Fibroblast of pulmonary artery (primary cell): ENCODE measurements around the gene POLR2J.
"Not testable (repeated sequence)": the region's sequence is repeated elsewhere in the genome, so short reads cannot be mapped to it uniquely, and the experiment has no call there.

Experiments
- DNase-seq: peaks from one replicate; pipeline ENCODE4 v3.0.0-alpha.2; 2010; ENCODE audit warnings: low read depth
- H3K4me3 ChIP-seq: replicated peaks from 2 replicates; pipeline ENCODE4 v1.5.1; 2011; ENCODE audit warnings: low read depth, mild to moderate bottlenecking, control low read depth, low read length, moderate library complexity
- TF ChIP-seq, protein P1 (sequence below): IDR thresholded peaks from 2 replicates; pipeline ENCODE4 v1.5.1; 2011; ENCODE audit warnings: mild to moderate bottlenecking, control low read depth, low read length, inconsistent platforms; ENCODE audit errors: missing control alignments

The POLR2J gene

GRCh38 chr7:102459221-102459844 is 19.4 kb downstream of the POLR2J start:
- no peak for DNase-seq
- TF ChIP-seq, protein P1, sequence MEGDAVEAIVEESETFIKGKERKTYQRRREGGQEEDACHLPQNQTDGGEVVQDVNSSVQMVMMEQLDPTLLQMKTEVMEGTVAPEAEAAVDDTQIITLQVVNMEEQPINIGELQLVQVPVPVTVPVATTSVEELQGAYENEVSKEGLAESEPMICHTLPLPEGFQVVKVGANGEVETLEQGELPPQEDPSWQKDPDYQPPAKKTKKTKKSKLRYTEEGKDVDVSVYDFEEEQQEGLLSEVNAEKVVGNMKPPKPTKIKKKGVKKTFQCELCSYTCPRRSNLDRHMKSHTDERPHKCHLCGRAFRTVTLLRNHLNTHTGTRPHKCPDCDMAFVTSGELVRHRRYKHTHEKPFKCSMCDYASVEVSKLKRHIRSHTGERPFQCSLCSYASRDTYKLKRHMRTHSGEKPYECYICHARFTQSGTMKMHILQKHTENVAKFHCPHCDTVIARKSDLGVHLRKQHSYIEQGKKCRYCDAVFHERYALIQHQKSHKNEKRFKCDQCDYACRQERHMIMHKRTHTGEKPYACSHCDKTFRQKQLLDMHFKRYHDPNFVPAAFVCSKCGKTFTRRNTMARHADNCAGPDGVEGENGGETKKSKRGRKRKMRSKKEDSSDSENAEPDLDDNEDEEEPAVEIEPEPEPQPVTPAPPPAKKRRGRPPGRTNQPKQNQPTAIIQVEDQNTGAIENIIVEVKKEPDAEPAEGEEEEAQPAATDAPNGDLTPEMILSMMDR = no peak
- no peak overlapping the region for H3K4me3 ChIP-seq

- H3K4me3 ChIP-seq = no peak overlapping the region
- TF ChIP-seq, protein P1 = no peak
- no peak for DNase-seq
Measured at GRCh38 chr7:102457352-102457924, 21.3 kb downstream of the POLR2J start.

GRCh38 chr7:102456327-102456726 is 22.4 kb downstream of the POLR2J start:
- TF ChIP-seq, protein P1 = no peak
- no peak overlapping the region for H3K4me3 ChIP-seq
- no peak for DNase-seq

DNA sequence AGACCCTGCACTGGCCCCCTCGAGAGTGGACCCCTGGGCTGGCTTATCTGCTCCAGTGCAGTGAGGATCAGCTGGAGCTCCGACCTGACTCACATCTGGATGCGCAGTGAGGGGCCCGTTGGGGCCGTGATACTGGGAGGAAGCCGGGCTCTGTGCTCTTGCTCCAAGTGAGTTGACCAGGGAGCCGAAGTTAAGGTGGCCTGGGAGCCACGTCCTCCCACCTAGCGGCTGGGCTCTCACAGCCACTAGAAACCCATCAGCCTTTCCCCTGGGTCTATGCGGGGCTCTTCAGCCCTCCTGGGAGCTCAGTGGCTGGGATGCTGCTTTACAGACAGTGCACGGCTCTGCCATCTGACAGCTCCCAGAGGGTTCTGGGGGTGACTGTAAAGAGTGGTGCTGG is 23.1 kb downstream of the POLR2J start:
- TF ChIP-seq, protein P1 = no peak
- no peak for DNase-seq
- no peak overlapping the region for H3K4me3 ChIP-seq

DNA sequence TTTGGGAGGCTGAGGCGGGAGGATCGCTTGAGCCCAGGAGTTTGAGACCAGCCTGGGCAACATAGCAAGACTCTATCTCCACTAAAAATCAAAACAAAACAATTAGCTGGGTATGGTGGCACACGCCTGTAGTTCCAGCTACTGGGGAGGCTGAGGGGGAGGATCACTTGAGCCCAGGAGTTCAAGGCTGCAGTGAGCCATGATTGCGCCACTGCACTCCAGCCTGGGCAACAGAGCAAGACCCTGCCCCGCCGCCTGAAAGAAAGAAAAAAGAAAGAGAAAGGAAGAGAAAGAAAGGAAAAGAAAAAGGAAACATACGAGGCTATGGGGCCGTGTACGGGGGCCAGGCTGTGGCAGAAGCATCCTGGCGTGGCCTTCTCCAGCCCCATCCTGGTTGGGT is 23.8 kb downstream of the POLR2J start:
- not testable (repeated sequence) for H3K4me3 ChIP-seq, DNase-seq

DNA sequence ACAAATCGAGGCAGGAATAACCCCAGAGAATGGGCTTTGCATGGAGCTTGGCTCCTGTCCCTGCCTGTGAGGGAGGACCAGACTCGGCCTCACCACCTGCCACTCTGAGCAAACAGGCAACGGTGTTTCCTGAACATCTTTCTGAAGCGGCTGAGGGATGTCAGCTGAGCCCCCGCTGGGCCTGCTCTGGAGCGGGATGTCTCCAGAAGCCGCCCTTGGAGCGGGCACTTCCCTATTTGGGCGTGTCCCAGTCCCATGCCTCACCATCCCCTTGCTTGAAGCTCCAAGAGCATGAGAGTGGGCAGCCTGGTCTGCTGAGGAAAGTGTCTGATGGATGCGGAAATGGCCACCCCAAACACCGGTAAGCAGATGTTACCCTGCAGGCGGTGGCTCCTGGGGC is 24.3 kb downstream of the POLR2J start:
- no peak overlapping the region for H3K4me3 ChIP-seq
- TF ChIP-seq, protein P1 = no peak
- DNase-seq = no peak

- no peak overlapping the region for H3K4me3 ChIP-seq
- TF ChIP-seq, protein P1 = no peak
- no peak for DNase-seq
Measured at GRCh38 chr7:102453319-102453718, 25.4 kb downstream of the POLR2J start.
